Neural crest cell (in vitro differentiated cells): ENCODE measurements around the gene ADGRG1. TPM values are rescaled to one million over a fixed set of nuclear protein-coding genes. Genes with fewer than 3 reads are reported as not detected.

Experiments used
- DNase-seq: peaks from one replicate; pipeline ENCODE4 v3.0.0; 2021; ENCODE audit warnings: low read depth, mixed read lengths, low spot score
- H3K27ac Mint-ChIP-seq: one replicate; pipeline ENCODE4 v1.8.0; 2021; ENCODE audit warnings: mild to moderate bottlenecking, mixed read lengths; ENCODE audit not compliant: unreplicated experiment
- H3K27me3 Mint-ChIP-seq: 2 replicates; pipeline ENCODE4 v1.8.0; 2021; ENCODE audit warnings: low read depth, mild to moderate bottlenecking, mixed read lengths
- H3K36me3 Mint-ChIP-seq: 2 replicates; pipeline ENCODE4 v1.8.0; 2021; ENCODE audit warnings: low read depth, mild to moderate bottlenecking, mixed read lengths
- H3K4me1 Mint-ChIP-seq: 2 replicates; pipeline ENCODE4 v1.8.0; 2021; ENCODE audit warnings: mixed read lengths
- H3K4me3 Mint-ChIP-seq: one replicate; pipeline ENCODE4 v1.8.0; 2021; ENCODE audit warnings: mild to moderate bottlenecking, mixed read lengths
- H3K9me3 Mint-ChIP-seq: 2 replicates; pipeline ENCODE4 v1.8.0; 2021; ENCODE audit warnings: mixed read lengths
- total RNA-seq: library from RNA; stranded (reverse); gene quantifications from 2 replicates; pipeline ENCODE4 v1.2.1, GENCODE V29; 2021
- TF ChIP-seq, protein P1 (sequence below): fragments of 200-600 bp; sonication (generic); conservative IDR thresholded peaks from 2 replicates; pipeline ENCODE4 v1.5.0; 2021; ENCODE audit warnings: antibody characterized with exemption, mild to moderate bottlenecking

The ADGRG1 gene
- total RNA-seq, 1 donor from 2014 or later: 58.5 TPM

DNA sequence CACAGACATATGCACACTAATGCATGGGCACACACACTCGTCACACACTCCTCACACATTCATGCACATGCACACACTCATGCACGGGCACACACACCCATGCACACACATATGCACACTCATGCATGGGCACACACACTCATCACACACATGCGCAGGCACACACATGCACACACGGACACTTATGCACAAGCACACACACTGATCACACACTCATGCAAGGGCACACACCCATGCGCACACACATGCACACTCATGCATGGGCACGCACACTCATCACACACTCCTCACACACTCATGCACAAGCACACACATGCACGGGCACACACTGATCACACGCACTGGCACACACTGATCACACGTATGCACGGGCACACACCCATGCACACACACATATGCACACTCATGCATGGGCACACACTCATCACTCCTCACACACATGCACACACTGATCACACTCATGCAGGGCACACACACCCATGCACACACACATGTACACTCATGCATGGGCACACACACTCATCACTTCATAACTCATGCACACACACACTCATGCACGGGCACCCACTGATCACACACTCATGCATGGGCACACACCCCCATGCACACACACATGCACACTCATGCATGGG, 16.1 kb downstream of the ADGRG1 start:
- Mint-ChIP-seq H3K36me3 (no peaks in the 10 kb centered on the region), H3K27me3 (no peaks in the 10 kb centered on the region)

DNA sequence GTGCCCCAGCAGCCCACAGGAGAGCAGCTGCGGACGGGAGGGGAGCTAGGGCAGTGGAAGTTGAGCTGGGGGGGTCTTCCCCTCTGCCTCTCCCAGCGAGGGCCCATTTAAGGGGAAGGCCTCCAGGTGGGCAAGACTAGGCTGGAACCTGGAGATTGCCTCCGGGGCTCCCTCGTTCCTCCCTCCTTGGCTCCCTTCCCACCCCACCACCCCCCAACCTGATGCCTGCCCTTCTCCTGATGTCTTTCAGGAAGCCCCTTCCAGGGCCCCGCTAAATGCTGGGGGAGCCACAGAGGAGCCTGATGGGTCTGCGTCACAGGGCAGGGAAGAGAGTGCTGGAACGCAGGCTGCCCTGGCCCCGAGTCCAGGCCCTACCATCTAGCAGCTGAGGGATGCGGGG, 16.7 kb downstream of the ADGRG1 start:
- DNase-seq: no peak
- Mint-ChIP-seq H3K4me1 (peaks cover 28% of the 10 kb centered on the region), H3K27ac (no peak overlapping the region), H3K36me3 (no peaks in the 10 kb centered on the region), H3K27me3 (no peaks in the 10 kb centered on the region), H3K9me3 (no peaks in the 10 kb centered on the region), H3K4me3 (no peak overlapping the region)
- TF ChIP-seq, protein P1, sequence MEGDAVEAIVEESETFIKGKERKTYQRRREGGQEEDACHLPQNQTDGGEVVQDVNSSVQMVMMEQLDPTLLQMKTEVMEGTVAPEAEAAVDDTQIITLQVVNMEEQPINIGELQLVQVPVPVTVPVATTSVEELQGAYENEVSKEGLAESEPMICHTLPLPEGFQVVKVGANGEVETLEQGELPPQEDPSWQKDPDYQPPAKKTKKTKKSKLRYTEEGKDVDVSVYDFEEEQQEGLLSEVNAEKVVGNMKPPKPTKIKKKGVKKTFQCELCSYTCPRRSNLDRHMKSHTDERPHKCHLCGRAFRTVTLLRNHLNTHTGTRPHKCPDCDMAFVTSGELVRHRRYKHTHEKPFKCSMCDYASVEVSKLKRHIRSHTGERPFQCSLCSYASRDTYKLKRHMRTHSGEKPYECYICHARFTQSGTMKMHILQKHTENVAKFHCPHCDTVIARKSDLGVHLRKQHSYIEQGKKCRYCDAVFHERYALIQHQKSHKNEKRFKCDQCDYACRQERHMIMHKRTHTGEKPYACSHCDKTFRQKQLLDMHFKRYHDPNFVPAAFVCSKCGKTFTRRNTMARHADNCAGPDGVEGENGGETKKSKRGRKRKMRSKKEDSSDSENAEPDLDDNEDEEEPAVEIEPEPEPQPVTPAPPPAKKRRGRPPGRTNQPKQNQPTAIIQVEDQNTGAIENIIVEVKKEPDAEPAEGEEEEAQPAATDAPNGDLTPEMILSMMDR: no peak

More for the DNA sequence above, 16.1 kb downstream of the ADGRG1 start:
- Mint-ChIP-seq H3K4me1 (peaks cover 32% of the 10 kb centered on the region), H3K27ac (no peak overlapping the region), H3K9me3 (no peaks in the 10 kb centered on the region), H3K4me3 (no peak overlapping the region)
- TF ChIP-seq, protein P1: no peak
- no peak for DNase-seq

DNA sequence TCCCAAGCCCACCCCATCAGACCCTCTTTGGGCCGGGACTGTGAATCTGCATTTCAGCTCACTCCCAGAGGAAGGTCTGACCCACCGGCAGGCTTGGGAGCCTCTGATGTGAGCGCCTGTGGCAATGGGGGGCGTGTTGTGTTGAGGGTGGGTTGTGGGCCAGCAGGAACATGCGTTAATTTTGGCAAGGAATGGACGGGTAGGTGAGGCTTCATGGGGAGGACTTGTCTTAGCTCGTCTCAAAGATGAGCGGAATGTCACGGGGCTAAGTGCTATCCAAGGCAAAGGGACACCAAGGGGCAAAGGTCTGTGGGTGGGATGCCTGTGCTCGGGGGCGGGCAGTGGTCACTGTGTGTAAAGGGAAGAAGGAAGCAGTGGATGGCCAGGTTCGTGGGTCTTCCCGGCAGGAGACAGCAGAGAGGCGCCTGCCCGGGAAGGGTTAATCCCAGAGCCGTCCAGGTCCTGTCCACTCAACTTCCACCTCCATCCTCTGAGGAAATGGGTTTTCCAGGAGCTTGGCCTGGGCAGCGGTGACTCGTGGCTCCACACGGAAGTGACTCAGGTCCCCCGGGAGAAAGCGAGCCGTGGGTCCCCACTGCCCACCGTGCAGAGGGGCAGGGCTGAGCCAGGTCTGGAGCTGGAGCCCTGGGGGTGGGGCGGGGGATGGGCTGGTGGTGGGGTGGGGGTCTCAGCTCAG, 17.4 kb downstream of the ADGRG1 start:
- H3K4me1 Mint-ChIP-seq: peaks cover 21% of the 10 kb centered on the region
- H3K27me3 Mint-ChIP-seq: no peaks in the 10 kb centered on the region

DNA sequence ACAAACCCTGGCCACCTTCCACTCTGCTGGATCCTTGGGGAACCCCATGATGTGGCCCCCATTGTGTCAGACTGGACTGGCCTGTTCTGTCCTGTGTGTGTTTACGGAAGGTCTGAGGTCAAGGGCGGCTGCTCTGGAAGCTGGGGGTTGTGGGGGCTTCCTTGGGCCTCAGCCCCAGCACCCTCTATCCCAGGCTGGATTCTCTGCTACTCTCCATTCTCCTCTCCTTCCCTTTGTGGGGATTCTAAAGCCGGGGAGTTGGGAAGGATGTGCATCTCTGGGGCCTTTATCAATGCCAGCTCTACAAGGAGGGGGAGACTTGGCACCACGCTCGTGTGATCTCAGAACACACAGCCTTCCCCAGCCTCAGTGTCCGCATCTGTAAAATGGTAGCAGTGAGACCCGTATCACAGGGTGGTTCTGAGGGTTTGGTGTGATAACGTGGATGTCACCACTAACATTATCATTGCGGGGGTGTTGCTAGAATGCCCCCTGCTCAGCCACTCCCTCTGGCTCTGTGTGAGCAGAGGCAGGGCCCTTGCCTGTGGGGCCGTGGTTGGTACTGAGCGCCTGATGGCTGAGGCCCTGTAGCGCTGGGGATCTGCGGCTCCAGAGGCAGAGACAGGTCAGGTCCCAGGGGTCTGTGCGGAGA, 18.1 kb downstream of the ADGRG1 start:
- H3K27ac Mint-ChIP-seq: no peak overlapping the region
- H3K9me3 Mint-ChIP-seq: no peaks in the 10 kb centered on the region
- no peak for DNase-seq

More for the DNA sequence above, 17.4 kb downstream of the ADGRG1 start:
- Mint-ChIP-seq H3K36me3 (no peaks in the 10 kb centered on the region), H3K4me3 (no peak overlapping the region), H3K27ac (peak overlapping the region; percentile 89), H3K9me3 (no peaks in the 10 kb centered on the region)
- no peak for DNase-seq
- TF ChIP-seq, protein P1: no peak

DNA sequence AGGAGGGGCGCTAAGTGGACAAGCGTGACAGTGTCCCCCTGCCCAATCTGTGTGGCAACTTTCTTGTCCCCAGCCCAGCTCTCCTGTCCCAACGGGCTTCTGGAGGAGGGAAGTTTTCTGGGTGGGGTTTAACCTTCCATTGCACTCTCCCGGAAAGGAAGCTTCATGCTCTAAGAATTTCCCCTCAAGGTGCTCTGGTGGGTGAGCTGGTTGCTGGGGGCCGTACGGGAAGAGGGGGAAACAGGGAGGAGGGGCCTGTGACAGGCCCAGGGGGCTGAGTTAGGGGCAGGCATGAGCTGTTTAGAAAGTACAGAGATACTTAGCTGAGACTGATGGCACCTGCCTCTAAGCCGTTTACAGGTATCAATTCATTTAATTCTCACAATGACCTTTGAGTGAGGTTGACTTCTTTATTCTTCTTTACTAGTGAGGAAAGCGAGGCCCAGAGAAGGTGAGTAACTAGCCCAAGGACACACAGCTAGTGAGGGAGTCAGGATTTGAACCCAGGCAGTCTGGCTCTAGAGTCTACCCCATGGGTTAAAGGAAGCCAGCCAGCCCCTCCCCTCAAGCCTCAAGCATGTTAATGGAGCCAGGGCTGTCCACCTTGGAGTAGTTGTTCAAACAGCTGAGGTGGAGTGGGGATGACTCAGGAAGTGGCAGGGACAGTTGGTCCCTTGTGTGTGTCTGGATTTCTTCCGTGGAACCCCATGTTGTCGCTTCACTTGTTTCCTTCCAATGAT, 18.9 kb downstream of the ADGRG1 start:
- H3K27me3 Mint-ChIP-seq: no peaks in the 10 kb centered on the region
- TF ChIP-seq, protein P1: no peak
- DNase-seq: no peak
- H3K4me3 Mint-ChIP-seq: no peak overlapping the region
- H3K4me1 Mint-ChIP-seq: peaks cover 22% of the 10 kb centered on the region
- no peaks in the 10 kb centered on the region for H3K9me3 Mint-ChIP-seq
- peaks cover 6% of the 10 kb centered on the region for H3K36me3 Mint-ChIP-seq
- H3K27ac Mint-ChIP-seq: peak overlapping the region; percentile 27

More for the DNA sequence above, 18.1 kb downstream of the ADGRG1 start:
- TF ChIP-seq, protein P1: no peak
- Mint-ChIP-seq H3K4me3 (no peak overlapping the region), H3K36me3 (peaks cover 3% of the 10 kb centered on the region), H3K4me1 (peaks cover 21% of the 10 kb centered on the region), H3K27me3 (no peaks in the 10 kb centered on the region)
